WTC11 (cell line): Measurements from ENCODE around the gene CLSTN2. TPM values are rescaled to one million over a fixed set of nuclear protein-coding genes. Genes with fewer than 3 reads are reported as not detected.

ENCODE experiments used
- ATAC-seq: fragments of 200-7000 bp; cut with Tn5 transposase; 2 replicates; pipeline ENCODE4 v1.10.0; 2021; ENCODE audit warnings: mild to moderate bottlenecking, moderate library complexity
- CTCF ChIA-PET: fragments of 300-600 bp; sonication (Branson Sonifier 250); formaldehyde crosslinking; loops from one replicate; lab custom pipeline; 2021; ENCODE audit warnings: antibody characterized with exemption; lab: Charles Lee
- POLR2A ChIA-PET: fragments of 350-600 bp; sonication (Branson Sonifier 250); formaldehyde crosslinking; loops from one replicate; lab custom pipeline; 2021; ENCODE audit warnings: antibody characterized with exemption; lab: Charles Lee
- DNase-seq: peaks from one replicate; pipeline ENCODE4 v3.0.0; 2021; ENCODE audit warnings: low spot score
- H3K27ac Mint-ChIP-seq: 2 replicates; pipeline ENCODE4 v1.8.0; 2021; ENCODE audit warnings: mixed read lengths
- H3K27me3 Mint-ChIP-seq: 2 replicates; pipeline ENCODE4 v1.8.0; 2021; ENCODE audit warnings: low read depth, mild to moderate bottlenecking, moderate library complexity, mixed read lengths
- H3K36me3 Mint-ChIP-seq: 2 replicates; pipeline ENCODE4 v1.8.0; 2021; ENCODE audit warnings: mixed read lengths
- H3K4me1 Mint-ChIP-seq: 2 replicates; pipeline ENCODE4 v1.8.0; 2022; ENCODE audit warnings: mixed read lengths
- H3K4me3 Mint-ChIP-seq: 2 replicates; pipeline ENCODE4 v1.8.0; 2021; ENCODE audit warnings: mild to moderate bottlenecking, moderate library complexity, mixed read lengths
- H3K9me3 Mint-ChIP-seq: 2 replicates; pipeline ENCODE4 v1.8.0; 2021; ENCODE audit warnings: mixed read lengths
- ESRRA ChIP-seq: sonication (generic); formaldehyde crosslinking; IDR thresholded peaks from 2 replicates; pipeline ENCODE4 v1.8.1; 2022; ENCODE audit warnings: mild to moderate bottlenecking, missing genetic modification reagents, borderline replicate concordance
- GTF2I ChIP-seq: fragments of 250-450 bp; sonication (Bioruptor Pico); conservative IDR thresholded peaks from 2 replicates; pipeline ENCODE4 v1.4.0; 2021; ENCODE audit warnings: mild to moderate bottlenecking
- IRF2 ChIP-seq: sonication (generic); formaldehyde crosslinking; IDR thresholded peaks from 2 replicates; pipeline ENCODE4 v1.8.0; 2022; ENCODE audit warnings: low read depth, missing genetic modification reagents, borderline replicate concordance
- MXD4 ChIP-seq: fragments of 250-450 bp; sonication (Bioruptor Pico); IDR thresholded peaks from 2 replicates; pipeline ENCODE4 v1.8.0; 2021; ENCODE audit warnings: mild to moderate bottlenecking, moderate library complexity, borderline replicate concordance
- NR2C2 ChIP-seq: sonication (generic); formaldehyde crosslinking; IDR thresholded peaks from 2 replicates; pipeline ENCODE4 v1.8.0; 2022; ENCODE audit warnings: mild to moderate bottlenecking, missing genetic modification reagents
- NR3C1 ChIP-seq: sonication (generic); formaldehyde crosslinking; conservative IDR thresholded peaks from 2 replicates; pipeline ENCODE4 v1.8.1; 2023; ENCODE audit warnings: low read depth, mild to moderate bottlenecking, missing genetic modification reagents
- OVOL2 ChIP-seq: fragments of 250-450 bp; sonication (Bioruptor Pico); IDR thresholded peaks from 2 replicates; pipeline ENCODE4 v1.9.0; 2021; ENCODE audit warnings: mild to moderate bottlenecking, borderline replicate concordance
- PRRX2 ChIP-seq: fragments of 250-450 bp; sonication (Bioruptor Pico); IDR thresholded peaks from 2 replicates; pipeline ENCODE4 v1.8.0; 2021; ENCODE audit warnings: mild to moderate bottlenecking
- RORB ChIP-seq: fragments of 250-450 bp; sonication (Bioruptor Pico); IDR thresholded peaks from 2 replicates; pipeline ENCODE4 v1.9.0; 2021; ENCODE audit warnings: mild to moderate bottlenecking
- SMAD4 ChIP-seq: sonication (generic); formaldehyde crosslinking; IDR thresholded peaks from 2 replicates; pipeline ENCODE4 v1.8.0; 2022; ENCODE audit warnings: mild to moderate bottlenecking, missing genetic modification reagents
- SOX15 ChIP-seq: fragments of 250-450 bp; sonication (Bioruptor Pico); IDR thresholded peaks from 2 replicates; pipeline ENCODE4 v1.9.0; 2021; ENCODE audit warnings: mild to moderate bottlenecking
- TEAD4 ChIP-seq: sonication (generic); formaldehyde crosslinking; IDR thresholded peaks from 2 replicates; pipeline ENCODE4 v1.8.0; 2022; ENCODE audit warnings: mild to moderate bottlenecking, missing genetic modification reagents
- TP53 ChIP-seq: sonication (generic); formaldehyde crosslinking; IDR thresholded peaks from 2 replicates; pipeline ENCODE4 v1.8.1; 2023; ENCODE audit warnings: mild to moderate bottlenecking, missing genetic modification reagents
- ZBTB21 ChIP-seq: sonication (generic); formaldehyde crosslinking; IDR thresholded peaks from 2 replicates; pipeline ENCODE4 v1.8.1; 2023; ENCODE audit warnings: mild to moderate bottlenecking, missing genetic modification reagents, borderline replicate concordance
- ZNF671 ChIP-seq: fragments of 250-450 bp; sonication (Bioruptor Pico); IDR thresholded peaks from 2 replicates; pipeline ENCODE4 v1.8.0; 2021; ENCODE audit warnings: mild to moderate bottlenecking
- total RNA-seq: library from RNA; stranded (reverse); gene quantifications from 3 replicates; pipeline ENCODE4 v1.2.3, GENCODE V29; 2021
- TF ChIP-seq, protein P1 (sequence below): fragments of 250-450 bp; sonication (Bioruptor Pico); IDR thresholded peaks from 2 replicates; pipeline ENCODE4 v1.9.0; 2021; ENCODE audit warnings: mild to moderate bottlenecking, borderline replicate concordance
- TF ChIP-seq, protein P2 (sequence below): sonication (generic); formaldehyde crosslinking; IDR thresholded peaks from 2 replicates; pipeline ENCODE4 v1.8.0; 2023; ENCODE audit warnings: mild to moderate bottlenecking, missing genetic modification reagents
- TF ChIP-seq, protein P3 (sequence below): sonication (generic); formaldehyde crosslinking; conservative IDR thresholded peaks from 2 replicates; pipeline ENCODE4 v1.8.1; 2023; ENCODE audit warnings: mild to moderate bottlenecking, low read depth, missing genetic modification reagents, moderate library complexity
- TF ChIP-seq, protein P4 (sequence below): sonication (generic); formaldehyde crosslinking; IDR thresholded peaks from 2 replicates; pipeline ENCODE4 v1.8.1; 2023; ENCODE audit warnings: mild to moderate bottlenecking, missing genetic modification reagents, moderate library complexity
- TF ChIP-seq, protein P5 (sequence below): sonication (generic); formaldehyde crosslinking; IDR thresholded peaks from 2 replicates; pipeline ENCODE4 v1.8.0; 2022; ENCODE audit warnings: mild to moderate bottlenecking, missing genetic modification reagents

The CLSTN2 gene
- total RNA-seq, 1 experiment from 2014 or later = 0.35 TPM

DNA sequence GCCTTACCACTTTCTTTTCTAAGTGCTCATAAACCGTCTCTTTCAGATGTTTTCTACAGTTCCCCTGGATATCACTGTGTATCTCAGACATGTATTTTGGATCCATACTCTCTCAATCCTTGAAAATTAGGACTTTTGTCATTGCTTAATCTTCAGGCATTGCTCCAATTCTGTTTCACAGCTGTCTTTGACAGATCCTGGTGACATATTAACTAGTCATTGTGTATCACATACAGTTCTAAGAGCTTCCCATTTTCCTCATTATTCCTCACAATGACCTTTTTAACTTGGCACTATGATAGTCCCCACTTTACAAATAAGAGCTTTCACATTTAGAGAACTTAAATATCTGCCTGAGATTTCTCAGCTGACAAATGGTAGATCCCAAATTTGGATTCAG is 151.7 kb downstream of the CLSTN2 start:
- Mint-ChIP-seq H3K4me3 (no peak overlapping the region), H3K27ac (no peak overlapping the region), H3K4me1 (no peaks in the 10 kb centered on the region), H3K9me3 (peaks cover 50% of the 10 kb centered on the region), H3K36me3 (peaks cover 34% of the 10 kb centered on the region), H3K27me3 (no peaks in the 10 kb centered on the region; the same call in 1 of the 2 replicates)
- no peak for DNase-seq
- CTCF ChIA-PET = no interaction called here
- ATAC-seq = no peak
- POLR2A ChIA-PET = no interaction called here
- TF ChIP-seq GTF2I (CRISPR knock-in tag) = no peak
- no peak for TF ChIP-seq MXD4 (CRISPR knock-in tag)
- TF ChIP-seq, protein P1, sequence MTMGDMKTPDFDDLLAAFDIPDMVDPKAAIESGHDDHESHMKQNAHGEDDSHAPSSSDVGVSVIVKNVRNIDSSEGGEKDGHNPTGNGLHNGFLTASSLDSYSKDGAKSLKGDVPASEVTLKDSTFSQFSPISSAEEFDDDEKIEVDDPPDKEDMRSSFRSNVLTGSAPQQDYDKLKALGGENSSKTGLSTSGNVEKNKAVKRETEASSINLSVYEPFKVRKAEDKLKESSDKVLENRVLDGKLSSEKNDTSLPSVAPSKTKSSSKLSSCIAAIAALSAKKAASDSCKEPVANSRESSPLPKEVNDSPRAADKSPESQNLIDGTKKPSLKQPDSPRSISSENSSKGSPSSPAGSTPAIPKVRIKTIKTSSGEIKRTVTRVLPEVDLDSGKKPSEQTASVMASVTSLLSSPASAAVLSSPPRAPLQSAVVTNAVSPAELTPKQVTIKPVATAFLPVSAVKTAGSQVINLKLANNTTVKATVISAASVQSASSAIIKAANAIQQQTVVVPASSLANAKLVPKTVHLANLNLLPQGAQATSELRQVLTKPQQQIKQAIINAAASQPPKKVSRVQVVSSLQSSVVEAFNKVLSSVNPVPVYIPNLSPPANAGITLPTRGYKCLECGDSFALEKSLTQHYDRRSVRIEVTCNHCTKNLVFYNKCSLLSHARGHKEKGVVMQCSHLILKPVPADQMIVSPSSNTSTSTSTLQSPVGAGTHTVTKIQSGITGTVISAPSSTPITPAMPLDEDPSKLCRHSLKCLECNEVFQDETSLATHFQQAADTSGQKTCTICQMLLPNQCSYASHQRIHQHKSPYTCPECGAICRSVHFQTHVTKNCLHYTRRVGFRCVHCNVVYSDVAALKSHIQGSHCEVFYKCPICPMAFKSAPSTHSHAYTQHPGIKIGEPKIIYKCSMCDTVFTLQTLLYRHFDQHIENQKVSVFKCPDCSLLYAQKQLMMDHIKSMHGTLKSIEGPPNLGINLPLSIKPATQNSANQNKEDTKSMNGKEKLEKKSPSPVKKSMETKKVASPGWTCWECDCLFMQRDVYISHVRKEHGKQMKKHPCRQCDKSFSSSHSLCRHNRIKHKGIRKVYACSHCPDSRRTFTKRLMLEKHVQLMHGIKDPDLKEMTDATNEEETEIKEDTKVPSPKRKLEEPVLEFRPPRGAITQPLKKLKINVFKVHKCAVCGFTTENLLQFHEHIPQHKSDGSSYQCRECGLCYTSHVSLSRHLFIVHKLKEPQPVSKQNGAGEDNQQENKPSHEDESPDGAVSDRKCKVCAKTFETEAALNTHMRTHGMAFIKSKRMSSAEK (CRISPR knock-in tag) = no peak
- no peak for TF ChIP-seq SOX15
- TF ChIP-seq RORB (CRISPR knock-in tag) = no peak
- TF ChIP-seq, protein P2, sequence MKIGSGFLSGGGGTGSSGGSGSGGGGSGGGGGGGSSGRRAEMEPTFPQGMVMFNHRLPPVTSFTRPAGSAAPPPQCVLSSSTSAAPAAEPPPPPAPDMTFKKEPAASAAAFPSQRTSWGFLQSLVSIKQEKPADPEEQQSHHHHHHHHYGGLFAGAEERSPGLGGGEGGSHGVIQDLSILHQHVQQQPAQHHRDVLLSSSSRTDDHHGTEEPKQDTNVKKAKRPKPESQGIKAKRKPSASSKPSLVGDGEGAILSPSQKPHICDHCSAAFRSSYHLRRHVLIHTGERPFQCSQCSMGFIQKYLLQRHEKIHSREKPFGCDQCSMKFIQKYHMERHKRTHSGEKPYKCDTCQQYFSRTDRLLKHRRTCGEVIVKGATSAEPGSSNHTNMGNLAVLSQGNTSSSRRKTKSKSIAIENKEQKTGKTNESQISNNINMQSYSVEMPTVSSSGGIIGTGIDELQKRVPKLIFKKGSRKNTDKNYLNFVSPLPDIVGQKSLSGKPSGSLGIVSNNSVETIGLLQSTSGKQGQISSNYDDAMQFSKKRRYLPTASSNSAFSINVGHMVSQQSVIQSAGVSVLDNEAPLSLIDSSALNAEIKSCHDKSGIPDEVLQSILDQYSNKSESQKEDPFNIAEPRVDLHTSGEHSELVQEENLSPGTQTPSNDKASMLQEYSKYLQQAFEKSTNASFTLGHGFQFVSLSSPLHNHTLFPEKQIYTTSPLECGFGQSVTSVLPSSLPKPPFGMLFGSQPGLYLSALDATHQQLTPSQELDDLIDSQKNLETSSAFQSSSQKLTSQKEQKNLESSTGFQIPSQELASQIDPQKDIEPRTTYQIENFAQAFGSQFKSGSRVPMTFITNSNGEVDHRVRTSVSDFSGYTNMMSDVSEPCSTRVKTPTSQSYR (CRISPR knock-in tag) = no peak
- TF ChIP-seq NR2C2 (CRISPR knock-in tag) = no peak
- no peak for TF ChIP-seq ZNF671 (CRISPR knock-in tag)

DNA sequence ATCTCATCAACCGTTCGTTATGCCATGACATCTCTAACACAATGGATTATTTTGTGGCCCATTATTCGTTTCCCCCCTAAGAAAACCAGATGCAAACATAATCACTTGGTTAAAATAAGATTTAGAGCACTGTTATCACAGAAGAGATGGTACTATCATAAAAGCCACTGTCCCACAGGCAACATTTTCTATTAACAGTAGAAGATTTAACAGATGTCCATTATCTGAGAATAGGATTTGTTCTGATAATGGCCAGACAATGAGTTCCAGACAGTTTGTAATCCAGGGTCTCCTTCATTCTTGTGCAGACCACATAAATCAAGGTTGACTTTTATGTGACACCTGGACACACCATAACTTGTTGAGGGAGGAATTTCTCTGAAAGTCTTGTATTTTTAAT is 153.1 kb downstream of the CLSTN2 start:
- Mint-ChIP-seq H3K27ac (no peak overlapping the region), H3K4me3 (no peak overlapping the region), H3K9me3 (peaks cover 55% of the 10 kb centered on the region), H3K4me1 (peaks cover 10% of the 10 kb centered on the region), H3K27me3 (no peaks in the 10 kb centered on the region; the same call in 1 of the 2 replicates), H3K36me3 (peaks cover 34% of the 10 kb centered on the region)
- CTCF ChIA-PET = no interaction called here
- DNase-seq (no peak), ATAC-seq (no peak)
- POLR2A ChIA-PET = interaction anchor here (0.5 kb wide), 1 partner anchor 46 kb away, joined by 3 read pairs; no protein-coding TSS in a partner anchor
- TF ChIP-seq NR3C1 = no peak
- TF ChIP-seq PRRX2 (CRISPR knock-in tag) = no peak
- TF ChIP-seq, protein P3, sequence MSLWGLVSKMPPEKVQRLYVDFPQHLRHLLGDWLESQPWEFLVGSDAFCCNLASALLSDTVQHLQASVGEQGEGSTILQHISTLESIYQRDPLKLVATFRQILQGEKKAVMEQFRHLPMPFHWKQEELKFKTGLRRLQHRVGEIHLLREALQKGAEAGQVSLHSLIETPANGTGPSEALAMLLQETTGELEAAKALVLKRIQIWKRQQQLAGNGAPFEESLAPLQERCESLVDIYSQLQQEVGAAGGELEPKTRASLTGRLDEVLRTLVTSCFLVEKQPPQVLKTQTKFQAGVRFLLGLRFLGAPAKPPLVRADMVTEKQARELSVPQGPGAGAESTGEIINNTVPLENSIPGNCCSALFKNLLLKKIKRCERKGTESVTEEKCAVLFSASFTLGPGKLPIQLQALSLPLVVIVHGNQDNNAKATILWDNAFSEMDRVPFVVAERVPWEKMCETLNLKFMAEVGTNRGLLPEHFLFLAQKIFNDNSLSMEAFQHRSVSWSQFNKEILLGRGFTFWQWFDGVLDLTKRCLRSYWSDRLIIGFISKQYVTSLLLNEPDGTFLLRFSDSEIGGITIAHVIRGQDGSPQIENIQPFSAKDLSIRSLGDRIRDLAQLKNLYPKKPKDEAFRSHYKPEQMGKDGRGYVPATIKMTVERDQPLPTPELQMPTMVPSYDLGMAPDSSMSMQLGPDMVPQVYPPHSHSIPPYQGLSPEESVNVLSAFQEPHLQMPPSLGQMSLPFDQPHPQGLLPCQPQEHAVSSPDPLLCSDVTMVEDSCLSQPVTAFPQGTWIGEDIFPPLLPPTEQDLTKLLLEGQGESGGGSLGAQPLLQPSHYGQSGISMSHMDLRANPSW = no peak
- TF ChIP-seq, protein P4, sequence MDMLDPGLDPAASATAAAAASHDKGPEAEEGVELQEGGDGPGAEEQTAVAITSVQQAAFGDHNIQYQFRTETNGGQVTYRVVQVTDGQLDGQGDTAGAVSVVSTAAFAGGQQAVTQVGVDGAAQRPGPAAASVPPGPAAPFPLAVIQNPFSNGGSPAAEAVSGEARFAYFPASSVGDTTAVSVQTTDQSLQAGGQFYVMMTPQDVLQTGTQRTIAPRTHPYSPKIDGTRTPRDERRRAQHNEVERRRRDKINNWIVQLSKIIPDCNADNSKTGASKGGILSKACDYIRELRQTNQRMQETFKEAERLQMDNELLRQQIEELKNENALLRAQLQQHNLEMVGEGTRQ = no peak
- TF ChIP-seq ZBTB21 (CRISPR knock-in tag) = no peak
- TF ChIP-seq ESRRA (CRISPR knock-in tag) = no peak
- TF ChIP-seq, protein P5, sequence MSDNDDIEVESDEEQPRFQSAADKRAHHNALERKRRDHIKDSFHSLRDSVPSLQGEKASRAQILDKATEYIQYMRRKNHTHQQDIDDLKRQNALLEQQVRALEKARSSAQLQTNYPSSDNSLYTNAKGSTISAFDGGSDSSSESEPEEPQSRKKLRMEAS (CRISPR knock-in tag) = no peak
- no peak for TF ChIP-seq IRF2
- TF ChIP-seq TP53 (CRISPR knock-in tag) = no peak
- no peak for TF ChIP-seq SMAD4 (CRISPR knock-in tag)
- TF ChIP-seq TEAD4 (CRISPR knock-in tag) = no peak
- TF ChIP-seq, protein P1 (CRISPR knock-in tag) = no peak
- TF ChIP-seq OVOL2 = no peak
